Mesenchymal stem cell (in vitro differentiated cells and primary cell): ENCODE data around the gene TEX51.

Source experiments
- DNase-seq: peaks from one replicate; pipeline ENCODE4 v3.0.0-alpha.2; 2013
- H2AFZ ChIP-seq: one replicate; pipeline ENCODE4 v1.6.1; 2013; ENCODE audit warnings: low read depth, mild to moderate bottlenecking, control low read depth, inconsistent platforms, low read length, moderate library complexity
- H2AK5ac ChIP-seq: 2 replicates; pipeline ENCODE4 v1.6.1; 2013; ENCODE audit warnings: low read length, moderate library complexity, mild to moderate bottlenecking, inconsistent platforms; ENCODE audit not compliant: severe bottlenecking
- H2BK120ac ChIP-seq: one replicate; pipeline ENCODE4 v1.6.1; 2013; ENCODE audit warnings: low read depth, mild to moderate bottlenecking, inconsistent platforms, low read length, moderate library complexity
- H2BK12ac ChIP-seq, 2 experiments: one replicate each; pipeline ENCODE4 v1.6.1; 2013; ENCODE audit warnings: inconsistent platforms in 2 of 2, low read length in 2 of 2, mild to moderate bottlenecking in 2 of 2, moderate library complexity in 2 of 2, control low read depth in 1 of 2
- H2BK15ac ChIP-seq: one replicate; pipeline ENCODE4 v1.6.1; 2013; ENCODE audit warnings: mild to moderate bottlenecking, low read depth, inconsistent platforms; ENCODE audit not compliant: poor library complexity, severe bottlenecking
- H2BK5ac ChIP-seq: 2 replicates; pipeline ENCODE4 v1.6.1; 2013; ENCODE audit warnings: low read depth, mild to moderate bottlenecking, low read length, control low read depth, inconsistent platforms; ENCODE audit not compliant: poor library complexity, severe bottlenecking
- H3K14ac ChIP-seq, 2 experiments: one replicate each; pipeline ENCODE4 v1.6.1; 2013; ENCODE audit warnings: inconsistent platforms in 2 of 2, low read length in 2 of 2, control low read depth in 1 of 2, mild to moderate bottlenecking in 1 of 2, moderate library complexity in 1 of 2
- H3K18ac ChIP-seq, 2 experiments: one replicate each; pipeline ENCODE4 v1.6.1; 2013; ENCODE audit warnings: inconsistent platforms in 2 of 2, low read length in 2 of 2, control low read depth in 1 of 2, low read depth in 1 of 2, mild to moderate bottlenecking in 1 of 2
- H3K23ac ChIP-seq, 2 experiments: one replicate each; pipeline ENCODE4 v1.6.1; 2013; ENCODE audit warnings: inconsistent platforms in 2 of 2, low read length in 2 of 2, mild to moderate bottlenecking in 2 of 2, moderate library complexity in 2 of 2, control low read depth in 1 of 2
- H3K27ac ChIP-seq: 2 replicates; pipeline ENCODE4 v1.5.1; 2013; ENCODE audit warnings: mild to moderate bottlenecking, moderate library complexity, low read length, control low read depth, inconsistent platforms; ENCODE audit not compliant: poor library complexity, severe bottlenecking
- H3K27me3 ChIP-seq, 2 experiments: 2 replicates each; pipeline versions ENCODE4 v1.6.1 to v1.7.0; 2013; ENCODE audit warnings: low read length in 2 of 2, mild to moderate bottlenecking in 2 of 2, moderate library complexity in 2 of 2, control low read depth in 1 of 2, inconsistent platforms in 1 of 2; ENCODE audit not compliant: control insufficient read depth in 1 of 2, insufficient read depth in 1 of 2
- H3K36me3 ChIP-seq, 2 experiments: 2 replicates each; pipeline versions ENCODE4 v1.6.1 to v1.7.0; 2013; ENCODE audit warnings: low read length in 2 of 2, control low read depth in 1 of 2, inconsistent platforms in 1 of 2, low read depth in 1 of 2, mild to moderate bottlenecking in 1 of 2; ENCODE audit not compliant: insufficient read depth in 2 of 2, control insufficient read depth in 1 of 2
- H3K4ac ChIP-seq, 2 experiments: one replicate each; pipeline ENCODE4 v1.6.1; 2013; ENCODE audit warnings: inconsistent platforms in 2 of 2, low read length in 2 of 2, mild to moderate bottlenecking in 2 of 2, moderate library complexity in 2 of 2, control low read depth in 1 of 2, low read depth in 1 of 2
- H3K4me1 ChIP-seq: 2 replicates; pipeline ENCODE4 v1.6.1; 2013; ENCODE audit warnings: low read depth, low read length, control low read depth; ENCODE audit not compliant: control insufficient read depth, insufficient read depth
- H3K4me2 ChIP-seq: 2 replicates; pipeline ENCODE4 v1.6.1; 2013; ENCODE audit warnings: low read length, mild to moderate bottlenecking, inconsistent platforms; ENCODE audit not compliant: poor library complexity, severe bottlenecking
- H3K4me3 ChIP-seq, 2 experiments: 2 replicates each; pipeline versions ENCODE4 v1.5.1 to v1.7.0; 2013; ENCODE audit warnings: low read length in 2 of 2, mild to moderate bottlenecking in 2 of 2, control low read depth in 1 of 2, low read depth in 1 of 2; ENCODE audit not compliant: insufficient read depth in 1 of 2
- H3K79me1 ChIP-seq: replicated peaks from 2 replicates; pipeline ENCODE4 v1.6.1; 2013; ENCODE audit warnings: mild to moderate bottlenecking, control low read depth, low read length, inconsistent platforms; ENCODE audit not compliant: poor library complexity, severe bottlenecking
- H3K9ac ChIP-seq: 2 replicates; pipeline ENCODE4 v1.7.0; 2013; ENCODE audit warnings: mild to moderate bottlenecking, low read length, moderate library complexity
- H3K9me3 ChIP-seq: 2 replicates; pipeline ENCODE4 v1.7.0; 2013; ENCODE audit warnings: mild to moderate bottlenecking, low read length; ENCODE audit not compliant: control insufficient read depth
- H4K8ac ChIP-seq: one replicate; pipeline ENCODE4 v1.6.1; 2013; ENCODE audit warnings: inconsistent platforms, mild to moderate bottlenecking, low read length, moderate library complexity
- H4K91ac ChIP-seq: one replicate; pipeline ENCODE4 v1.6.1; 2013; ENCODE audit warnings: mild to moderate bottlenecking, low read length, inconsistent platforms
- WGBS: methylation state at CpG from one replicate; pipeline ENCODE4 v1.1.7; 2013; ENCODE audit warnings: mixed read lengths; 5-methylcytosine and 5-hydroxymethylcytosine counted together

The TEX51 gene

GRCh38 chr2:126908721-126909177 is 10.1 kb downstream of the TEX51 start:
- H3K9ac ChIP-seq, result no peak overlapping the region
- H3K18ac ChIP-seq, result no peak overlapping the region
- no peaks in the 10 kb centered on the region for H3K36me3 ChIP-seq
- H3K79me1 ChIP-seq, result no peaks in the 10 kb centered on the region
- no peak overlapping the region for H3K23ac ChIP-seq
- H2AK5ac ChIP-seq, result no peak overlapping the region
- DNase-seq, result no peak
- no peak overlapping the region for H2BK120ac ChIP-seq
- H3K14ac ChIP-seq, result no peak overlapping the region
- 83% methylated on average over 5 of the region's 10 CpGs for WGBS
- H2BK5ac ChIP-seq, result no peak overlapping the region
- H3K9me3 ChIP-seq, result peaks cover 10% of the 10 kb centered on the region
- H3K4me3 ChIP-seq, result no peak overlapping the region
- H3K4me2 ChIP-seq, result no peak overlapping the region
- no peaks in the 10 kb centered on the region for H3K4me1 ChIP-seq
- H4K8ac ChIP-seq, result no peak overlapping the region
- H4K91ac ChIP-seq, result no peak overlapping the region
- no peak overlapping the region for H2BK15ac ChIP-seq
- H3K27me3 ChIP-seq, result peaks cover 8 to 29% of the 10 kb centered on the region in 2 experiments
- H3K4ac ChIP-seq, result no peak overlapping the region
- no peak overlapping the region for H2BK12ac ChIP-seq
- no peak overlapping the region for H3K27ac ChIP-seq
- H2AFZ ChIP-seq, result no peak overlapping the region

GRCh38 chr2:126909366-126909765 is 10.7 kb downstream of the TEX51 start:
- H2BK12ac ChIP-seq, result no peak overlapping the region
- H4K91ac ChIP-seq, result no peak overlapping the region
- H2BK15ac ChIP-seq, result no peak overlapping the region
- 78% methylated on average over 6 of the region's 6 CpGs for WGBS
- no peaks in the 10 kb centered on the region for H3K4me1 ChIP-seq
- H3K79me1 ChIP-seq, result no peaks in the 10 kb centered on the region
- no peak overlapping the region for H3K4me3 ChIP-seq
- no peak overlapping the region for H3K14ac ChIP-seq
- H4K8ac ChIP-seq, result no peak overlapping the region
- no peak overlapping the region for H2AK5ac ChIP-seq
- peaks cover 8 to 29% of the 10 kb centered on the region in 2 experiments for H3K27me3 ChIP-seq
- DNase-seq, result no peak
- no peak overlapping the region for H2BK5ac ChIP-seq
- H3K27ac ChIP-seq, result no peak overlapping the region
- H3K9ac ChIP-seq, result no peak overlapping the region
- H3K4ac ChIP-seq, result no peak overlapping the region
- peaks cover 4% of the 10 kb centered on the region for H3K9me3 ChIP-seq
- no peak overlapping the region for H3K23ac ChIP-seq
- H3K18ac ChIP-seq, result no peak overlapping the region
- H2AFZ ChIP-seq, result no peak overlapping the region
- H3K36me3 ChIP-seq, result no peaks in the 10 kb centered on the region
- H3K4me2 ChIP-seq, result no peak overlapping the region
- H2BK120ac ChIP-seq, result no peak overlapping the region

- Histone ChIP-seq H2AK5ac (no peak overlapping the region), H3K27me3 (peaks cover 8 to 31% of the 10 kb centered on the region in 2 experiments), H3K9me3 (peaks cover 3% of the 10 kb centered on the region), H3K36me3 (no peaks in the 10 kb centered on the region), H2BK12ac (no peak overlapping the region), H4K8ac (no peak overlapping the region), H3K4me2 (no peak overlapping the region), H3K4ac (no peak overlapping the region), H3K18ac (no peak overlapping the region), H3K27ac (no peak overlapping the region), H3K9ac (no peak overlapping the region), H2BK5ac (no peak overlapping the region), H4K91ac (no peak overlapping the region), H3K79me1 (no peaks in the 10 kb centered on the region), H3K14ac (no peak overlapping the region), H3K4me3 (no peak overlapping the region), H3K4me1 (no peaks in the 10 kb centered on the region), H3K23ac (no peak overlapping the region), H2BK15ac (no peak overlapping the region), H2BK120ac (no peak overlapping the region), H2AFZ (no peak overlapping the region)
- 86% methylated on average over 3 of the region's 3 CpGs for WGBS
- no peak for DNase-seq
These were observed 11.1 kb downstream of the TEX51 start for GRCh38 chr2:126909781-126910180.

- Histone ChIP-seq H2BK12ac (no peak overlapping the region), H2AFZ (no peak overlapping the region), H3K4me3 (no peak overlapping the region), H3K79me1 (no peaks in the 10 kb centered on the region), H3K4me2 (no peak overlapping the region), H2BK15ac (no peak overlapping the region), H3K27ac (no peak overlapping the region), H3K9me3 (peaks cover under 1% of the 10 kb centered on the region), H3K23ac (no peak overlapping the region), H3K36me3 (no peaks in the 10 kb centered on the region), H2AK5ac (no peak overlapping the region), H3K18ac (no peak overlapping the region), H3K4me1 (no peaks in the 10 kb centered on the region), H2BK5ac (no peak overlapping the region), H3K4ac (no peak overlapping the region), H4K91ac (no peak overlapping the region), H4K8ac (no peak overlapping the region), H3K9ac (no peak overlapping the region), H2BK120ac (no peak overlapping the region), H3K14ac (no peak overlapping the region), H3K27me3 (peaks cover 8 to 31% of the 10 kb centered on the region in 2 experiments)
- no peak for DNase-seq
- WGBS, result 85% methylated on average over 1 of the region's 1 CpG
These were observed 11.9 kb downstream of the TEX51 start for GRCh38 chr2:126910637-126911036.
